ENCODE results near the gene UCHL1.
A peak's percentile ranks its signal among the peaks of the same experiment; 100 is the strongest.
"Not testable (repeated sequence)": the region's sequence is repeated elsewhere in the genome, so short reads cannot be mapped to it uniquely, and the experiment has no call there.

The UCHL1 gene

DNA sequence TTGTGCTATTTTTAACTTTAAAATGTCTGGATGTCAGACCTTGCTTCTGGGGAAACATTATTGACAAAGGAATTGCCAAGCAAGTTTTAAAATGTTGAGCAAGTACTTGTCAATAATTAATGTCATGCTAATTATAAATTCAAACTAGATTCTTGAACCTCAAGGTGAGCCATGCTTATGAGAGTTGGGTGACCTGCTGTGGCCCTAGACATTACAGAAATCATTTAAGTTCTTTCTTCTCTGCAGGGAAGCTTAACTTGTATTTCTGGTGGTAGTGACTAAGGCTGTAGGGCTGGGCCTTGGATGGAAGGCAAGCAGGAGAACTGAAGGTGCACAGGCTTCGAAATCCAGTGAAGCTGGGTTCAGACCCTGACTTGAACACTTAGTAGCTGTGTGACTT lies 14.8 kb upstream of the UCHL1 start:
- DNase-seq, result no peak

DNA sequence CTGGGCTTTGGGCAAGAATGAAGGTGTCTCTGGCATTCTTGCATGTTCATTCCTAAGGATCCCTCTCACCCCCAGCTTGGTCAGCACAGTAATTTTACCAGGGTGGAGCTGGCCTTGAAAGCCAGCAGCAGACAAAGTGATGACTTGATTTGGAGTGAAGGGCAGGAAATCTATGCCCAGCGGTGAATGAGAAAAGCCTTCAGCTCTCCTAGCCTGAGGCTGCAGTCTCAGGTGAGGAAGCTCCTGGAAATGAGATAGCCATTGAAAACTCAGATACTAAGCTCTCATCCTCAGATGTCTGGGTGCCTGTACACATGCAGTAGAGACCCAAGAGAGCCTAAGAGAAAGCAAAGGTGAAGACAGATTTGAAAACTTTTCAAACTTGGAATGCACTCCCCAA lies 10.7 kb upstream of the UCHL1 start:
- DNase-seq, result no peak

DNA sequence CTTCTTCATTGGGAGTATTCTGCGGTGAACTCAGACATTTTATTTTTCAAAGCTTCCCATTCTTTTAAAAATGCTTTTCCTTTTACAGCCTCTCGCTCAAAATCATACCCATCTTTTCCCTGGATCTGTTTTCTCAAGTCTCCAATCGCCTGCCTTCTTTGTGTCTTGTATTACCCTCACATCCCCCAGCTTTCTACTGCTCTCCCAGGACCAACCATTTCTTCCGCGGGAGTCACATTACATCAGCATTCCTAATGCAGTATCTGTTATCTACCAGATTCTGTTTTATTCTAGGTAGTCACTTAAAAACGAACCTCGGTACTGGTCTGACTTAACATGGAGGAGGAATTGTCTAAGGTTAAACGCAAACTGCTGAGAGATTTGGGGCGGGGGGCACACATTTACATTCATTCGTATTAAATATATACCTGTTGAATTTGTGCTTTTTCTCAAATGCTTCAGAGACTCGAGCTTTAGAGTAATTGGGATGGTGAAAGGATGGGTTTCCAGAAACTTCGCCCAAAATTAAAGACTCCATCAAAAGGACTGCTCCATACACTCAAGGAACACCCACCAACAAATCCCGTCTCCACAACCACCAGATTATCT lies 493 bp upstream of the UCHL1 start:
- no peak for DNase-seq

DNA sequence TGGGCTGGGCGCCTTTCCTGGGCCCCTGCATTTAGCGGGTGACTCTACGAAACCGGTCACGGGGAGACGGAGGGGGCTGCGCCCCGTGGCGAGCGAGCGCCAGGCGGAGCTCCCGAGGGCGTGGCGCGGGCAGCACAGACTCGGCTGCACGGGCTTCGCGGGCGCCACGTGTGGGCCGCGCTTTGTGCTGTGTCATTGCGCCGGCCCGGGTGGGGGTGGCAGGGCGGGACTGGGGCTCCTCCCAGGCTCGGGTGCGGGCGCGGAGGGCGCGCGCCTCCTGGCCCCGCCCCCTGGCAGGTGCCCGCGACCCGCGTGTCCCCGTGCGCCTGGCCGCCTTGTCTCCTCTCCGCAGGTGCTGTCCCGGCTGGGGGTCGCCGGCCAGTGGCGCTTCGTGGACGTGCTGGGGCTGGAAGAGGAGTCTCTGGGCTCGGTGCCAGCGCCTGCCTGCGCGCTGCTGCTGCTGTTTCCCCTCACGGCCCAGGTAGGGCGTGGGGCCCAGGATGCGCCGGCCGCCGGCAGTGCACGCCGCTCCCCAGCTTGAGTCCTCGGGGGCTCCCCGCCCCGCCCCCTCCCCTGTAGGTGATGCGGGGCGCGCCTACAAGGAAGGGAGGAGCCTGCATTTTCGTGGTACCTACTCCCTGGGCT lies 651 bp downstream of the UCHL1 start:
- peak in 1 of 2 experiments; percentile 28 for DNase-seq

DNA sequence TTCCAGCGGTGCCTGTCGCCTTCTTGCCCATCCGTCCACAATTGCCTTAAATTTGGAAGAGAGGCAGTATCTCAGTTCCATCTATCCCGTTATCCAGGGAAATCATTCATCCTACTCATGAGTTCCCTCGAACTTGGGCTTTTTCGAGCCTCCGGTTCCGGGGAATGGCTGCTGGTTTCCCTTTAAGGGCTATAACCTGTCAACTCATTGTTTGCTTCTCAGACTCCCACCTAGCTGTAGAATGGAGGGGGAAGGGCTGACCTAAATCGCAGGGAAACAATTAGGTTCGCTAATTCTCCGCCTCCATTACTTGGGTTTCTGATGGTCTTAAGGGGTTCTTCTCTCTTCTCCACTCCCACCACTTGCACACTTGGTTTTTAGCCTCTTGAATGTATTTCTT lies 1.2 kb downstream of the UCHL1 start:
- DNase-seq, result no peak

DNA sequence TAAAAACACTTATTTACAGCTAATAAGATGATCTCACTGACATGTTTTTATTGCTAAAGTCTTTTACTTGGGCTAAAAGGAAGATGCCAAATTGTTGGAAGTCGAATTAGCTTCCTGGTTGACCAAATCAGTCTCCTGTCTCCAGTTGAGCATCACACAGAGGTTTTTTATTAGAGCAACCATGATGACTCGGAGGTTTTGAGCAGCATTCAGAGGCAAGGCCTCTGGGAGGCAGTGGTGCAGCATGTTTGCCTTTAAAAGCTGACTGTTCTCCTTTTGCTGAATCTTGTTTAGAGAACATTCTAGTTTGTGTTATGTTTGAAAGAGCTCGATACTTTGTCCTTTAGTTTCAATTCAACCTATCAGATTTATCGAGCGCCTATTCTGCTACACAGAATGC lies 2.1 kb downstream of the UCHL1 start:
- peak in 1 of 2 experiments; percentile 55 for DNase-seq

DNA sequence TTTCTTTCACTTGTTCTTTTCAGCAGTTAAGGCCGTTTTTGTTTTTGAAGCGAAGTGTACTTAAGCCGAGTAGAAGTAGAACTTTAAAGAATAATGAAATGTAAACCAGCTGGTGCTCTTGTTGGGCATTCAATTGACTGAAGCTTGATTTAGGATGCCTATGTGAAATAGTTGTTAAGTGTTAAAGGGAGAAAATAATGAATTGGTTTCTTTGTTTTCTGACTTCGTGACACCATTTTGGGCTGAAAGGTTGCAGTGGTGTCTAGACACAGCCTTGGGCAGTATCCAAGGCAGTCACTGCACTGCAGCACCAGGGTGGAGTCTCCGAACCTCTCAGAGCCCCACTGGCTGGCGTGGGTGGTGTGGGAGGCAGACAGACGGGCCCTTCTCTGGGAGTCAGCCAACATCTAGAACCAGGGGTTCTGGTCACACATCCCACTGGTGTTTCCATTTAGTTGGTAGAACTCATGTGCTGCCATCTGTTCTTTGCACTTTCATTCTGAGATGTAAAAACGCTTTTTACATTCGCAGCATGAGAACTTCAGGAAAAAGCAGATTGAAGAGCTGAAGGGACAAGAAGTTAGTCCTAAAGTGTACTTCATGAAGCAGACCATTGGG lies 3.5 kb downstream of the UCHL1 start:
- DNase-seq, result no peak

DNA sequence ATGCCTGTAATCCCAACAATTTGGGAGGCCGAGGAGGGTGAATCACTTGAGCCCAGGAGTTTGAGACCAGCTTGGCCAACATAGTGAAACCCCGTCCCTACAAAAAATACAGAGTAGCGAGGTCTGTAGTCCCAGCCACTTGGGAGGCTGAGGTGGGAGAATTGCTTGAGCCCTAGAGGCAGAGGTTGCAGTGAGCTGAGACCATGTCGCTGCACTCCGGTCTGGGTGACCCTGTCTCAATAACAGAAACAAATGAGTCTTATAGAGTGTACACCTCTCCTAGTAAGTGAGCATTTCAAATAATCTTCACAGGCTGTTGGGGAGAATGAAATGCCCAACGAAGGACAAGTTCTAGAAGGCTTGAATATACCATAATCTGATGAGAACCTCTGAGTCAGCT lies 5.5 kb downstream of the UCHL1 start:
- DNase-seq, result no peak

DNA sequence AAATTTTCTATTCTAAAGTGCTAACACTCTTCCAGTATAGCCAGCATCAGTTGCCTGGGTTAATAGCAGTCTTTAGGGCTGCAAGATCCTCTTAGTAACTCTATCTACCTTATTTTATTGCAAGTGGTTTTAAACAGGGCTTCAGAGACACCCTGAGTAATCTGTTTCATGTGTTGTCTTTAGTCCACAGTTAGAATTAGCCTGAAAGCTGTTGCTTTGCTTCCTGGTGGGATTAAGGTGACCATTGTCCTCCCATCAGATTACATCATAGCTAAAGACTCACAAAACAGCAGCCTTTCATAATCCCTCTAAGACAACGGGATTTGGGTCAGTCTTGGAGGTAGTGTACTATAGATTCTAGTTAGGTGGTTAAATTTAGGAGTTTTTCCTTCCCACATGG lies 7.5 kb downstream of the UCHL1 start:
- DNase-seq, result no peak

DNA sequence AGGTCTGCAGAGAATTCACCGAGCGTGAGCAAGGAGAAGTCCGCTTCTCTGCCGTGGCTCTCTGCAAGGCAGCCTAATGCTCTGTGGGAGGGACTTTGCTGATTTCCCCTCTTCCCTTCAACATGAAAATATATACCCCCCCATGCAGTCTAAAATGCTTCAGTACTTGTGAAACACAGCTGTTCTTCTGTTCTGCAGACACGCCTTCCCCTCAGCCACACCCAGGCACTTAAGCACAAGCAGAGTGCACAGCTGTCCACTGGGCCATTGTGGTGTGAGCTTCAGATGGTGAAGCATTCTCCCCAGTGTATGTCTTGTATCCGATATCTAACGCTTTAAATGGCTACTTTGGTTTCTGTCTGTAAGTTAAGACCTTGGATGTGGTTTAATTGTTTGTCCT lies 11.3 kb downstream of the UCHL1 start:
- DNase-seq, result no peak

DNA sequence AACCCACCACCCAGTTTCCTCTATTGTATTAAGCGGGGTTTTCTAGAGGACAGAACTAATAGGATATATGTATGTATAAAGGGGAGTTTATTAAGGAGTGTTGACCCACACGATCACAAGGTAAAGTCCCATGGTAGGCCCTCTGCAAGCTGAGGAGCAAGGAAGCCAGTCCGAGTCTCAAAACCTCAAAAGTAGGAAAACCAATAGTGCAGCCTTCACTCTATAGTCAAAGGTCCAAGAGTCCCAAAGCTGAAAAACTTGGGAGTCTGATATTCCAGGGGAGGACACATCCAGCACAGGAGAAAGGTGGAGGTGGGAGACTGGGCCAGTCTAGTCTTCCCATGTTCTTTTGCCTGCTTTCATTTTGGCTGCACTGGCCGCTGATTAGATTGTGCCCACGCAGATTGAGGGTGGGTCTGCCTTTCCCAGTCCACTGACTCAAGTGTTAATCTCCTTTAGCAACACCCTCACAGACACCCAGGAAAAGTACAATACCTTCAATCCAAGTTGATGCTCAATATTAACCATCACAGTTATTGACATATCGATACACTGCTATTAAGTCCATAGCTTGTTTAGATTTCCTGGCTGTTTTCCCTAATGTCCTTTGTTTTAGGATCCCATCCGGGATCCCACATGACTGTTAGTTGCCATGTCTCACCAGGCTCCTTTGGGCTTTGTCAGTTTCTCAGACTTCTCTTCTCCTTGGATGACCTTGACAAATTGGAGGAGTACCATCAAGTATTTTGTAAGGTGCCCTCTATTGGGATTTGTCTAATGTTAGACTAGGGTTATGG lies 12.2 kb downstream of the UCHL1 start:
- DNase-seq, result no peak

DNA sequence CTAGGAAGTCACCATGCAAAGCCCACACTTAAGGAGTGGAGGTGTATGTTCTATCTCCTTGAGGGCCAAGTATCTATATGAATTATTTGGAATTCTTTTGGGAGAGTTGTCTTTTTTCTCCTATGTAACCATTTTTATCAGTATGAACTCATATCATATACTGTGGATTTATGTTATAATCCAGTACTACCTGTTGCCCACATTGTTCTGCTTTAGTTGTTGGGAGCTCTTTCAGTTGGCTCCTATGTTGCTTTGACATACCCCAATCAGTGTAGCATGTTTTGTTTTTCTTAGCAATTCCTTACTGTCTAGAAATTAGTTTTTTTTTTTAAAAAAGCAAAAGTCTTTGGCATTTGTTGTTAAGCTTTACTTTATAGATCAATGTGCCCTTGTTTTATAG lies 13.0 kb downstream of the UCHL1 start:
- DNase-seq, result no peak

DNA sequence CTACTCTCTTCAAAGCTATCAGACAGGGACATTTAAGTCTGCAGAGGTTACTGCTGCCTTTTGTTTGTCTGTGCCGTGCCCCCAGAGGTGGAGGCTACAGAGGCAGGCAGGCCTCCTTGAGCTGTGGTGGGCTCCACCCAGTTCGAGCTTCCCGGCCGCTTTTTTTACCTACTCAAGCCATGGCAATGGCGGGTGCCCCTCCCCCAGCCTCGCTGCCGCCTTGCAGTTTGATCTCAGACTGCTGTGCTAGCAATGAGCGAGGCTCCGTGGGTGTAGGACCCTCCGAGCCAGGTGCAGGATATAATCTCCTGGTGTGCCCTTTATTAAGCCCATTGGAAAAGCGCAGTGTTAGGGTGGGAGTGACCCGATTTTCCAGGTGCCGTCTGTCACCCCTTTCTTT lies 19.2 kb downstream of the UCHL1 start:
- not testable (repeated sequence) for DNase-seq

DNA sequence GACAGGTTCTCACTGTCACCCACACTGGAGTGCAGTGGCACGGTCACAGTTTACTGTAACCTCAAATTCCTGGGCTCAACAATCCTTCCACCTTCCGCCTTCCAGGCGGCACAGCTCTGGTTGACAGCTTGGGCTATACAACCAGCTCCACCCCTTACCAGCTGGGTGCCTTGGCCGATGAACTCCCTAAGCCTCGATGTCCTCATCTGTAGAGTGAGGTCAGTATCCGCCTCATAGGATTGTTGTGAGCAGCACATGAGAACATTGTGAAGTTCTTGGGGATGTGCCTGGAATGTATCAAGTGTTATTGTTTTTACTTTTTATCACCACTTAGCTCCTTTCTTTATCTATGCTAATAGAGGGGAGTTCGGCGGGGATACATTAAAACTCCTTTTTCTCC lies 23.3 kb downstream of the UCHL1 start:
- no peak for DNase-seq

DNA sequence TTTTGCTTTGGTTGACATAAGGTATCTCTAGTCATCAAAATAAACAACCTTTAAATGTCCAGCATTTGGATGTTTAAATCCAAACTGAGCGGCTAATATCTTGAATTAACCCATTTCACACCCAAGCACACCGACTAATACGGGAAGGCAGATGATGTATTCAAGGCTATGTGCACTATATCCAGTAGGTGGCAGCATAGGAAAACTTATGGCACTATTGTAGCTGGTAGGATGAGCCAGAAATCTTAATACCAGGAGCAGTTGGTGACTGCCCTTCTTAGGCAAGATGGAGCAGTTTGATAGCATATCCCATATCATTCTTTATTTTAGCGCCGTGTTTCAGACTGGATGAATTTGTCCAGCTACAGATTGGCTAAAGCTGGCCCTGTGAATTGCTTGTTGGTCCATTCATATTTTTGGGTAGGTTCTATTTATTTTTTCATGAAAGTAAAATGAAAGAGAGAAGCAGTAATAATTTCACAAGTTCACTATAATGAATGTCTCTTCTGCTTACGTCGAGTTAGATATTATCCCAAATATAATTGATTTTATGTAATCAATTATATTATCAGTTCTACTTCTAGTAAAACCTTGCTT lies 24.4 kb downstream of the UCHL1 start:
- DNase-seq, result peak; percentile 20 to 85

DNA sequence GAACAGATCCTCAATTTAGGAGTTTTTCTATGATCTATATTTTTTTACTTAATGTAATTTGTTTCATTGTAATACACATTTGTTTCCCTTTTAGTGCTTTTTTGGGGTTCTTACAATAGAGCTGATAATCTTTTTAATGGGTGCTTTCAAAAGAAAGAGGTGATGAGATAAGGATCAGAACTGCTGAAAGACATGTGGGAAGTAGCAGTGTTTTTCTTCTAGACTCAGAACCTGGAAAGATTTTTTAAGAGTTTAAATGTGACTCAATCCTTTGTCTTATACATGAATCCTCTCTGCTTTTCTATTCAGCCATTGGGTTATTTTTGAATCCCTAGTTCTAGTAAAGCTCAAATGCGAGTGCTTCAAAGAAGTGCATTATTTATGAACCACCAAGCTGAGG lies 25.6 kb downstream of the UCHL1 start:
- no peak for DNase-seq

DNA sequence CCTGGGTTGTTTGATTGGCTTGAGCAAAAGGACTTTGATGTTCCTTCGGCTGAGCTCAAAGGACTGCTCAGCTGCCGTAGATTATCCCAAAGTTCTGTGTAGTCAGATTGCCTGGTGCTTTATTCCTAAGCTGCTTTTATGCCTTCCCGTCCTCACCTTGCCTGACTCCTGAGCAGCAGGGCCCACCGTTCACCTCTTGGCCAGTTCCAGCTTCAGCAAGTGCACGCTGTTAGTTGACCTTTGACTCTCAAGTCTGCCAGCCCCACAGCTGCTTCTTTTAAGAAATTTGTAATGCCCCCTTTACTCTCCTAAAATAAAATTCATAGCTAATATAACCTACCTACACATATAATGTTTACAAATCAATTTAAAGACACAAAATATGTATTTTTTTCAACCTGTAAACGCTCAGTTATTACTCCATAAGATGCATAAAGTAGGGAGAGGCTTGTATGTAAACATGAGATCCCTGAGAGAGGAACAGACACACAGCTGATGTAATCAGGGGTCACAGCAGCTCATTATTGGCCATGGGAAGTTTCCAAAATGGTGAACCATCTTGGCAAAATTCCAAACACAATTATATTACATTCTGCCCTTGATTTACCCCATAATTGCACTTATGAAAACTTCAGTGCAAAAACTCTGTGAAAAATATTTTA lies 28.6 kb downstream of the UCHL1 start:
- no peak for DNase-seq

DNA sequence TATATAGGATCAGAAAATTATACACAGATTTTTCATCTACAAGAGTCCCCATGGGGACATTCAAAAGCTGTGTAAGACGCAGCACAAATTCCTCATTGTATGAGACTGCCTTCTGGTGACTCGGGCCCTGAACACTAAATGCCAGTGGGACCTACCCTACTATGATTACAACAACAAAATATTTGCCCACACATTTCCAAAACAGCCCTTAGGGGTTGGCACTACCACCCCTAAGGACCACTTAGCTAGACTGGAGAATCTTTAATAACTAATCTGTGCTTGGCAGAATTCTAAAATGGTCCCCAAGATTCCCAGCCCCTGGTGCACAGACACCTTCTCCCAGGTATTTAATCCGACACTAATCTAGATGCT lies 29.1 kb downstream of the UCHL1 start:
- no peak for DNase-seq

DNA sequence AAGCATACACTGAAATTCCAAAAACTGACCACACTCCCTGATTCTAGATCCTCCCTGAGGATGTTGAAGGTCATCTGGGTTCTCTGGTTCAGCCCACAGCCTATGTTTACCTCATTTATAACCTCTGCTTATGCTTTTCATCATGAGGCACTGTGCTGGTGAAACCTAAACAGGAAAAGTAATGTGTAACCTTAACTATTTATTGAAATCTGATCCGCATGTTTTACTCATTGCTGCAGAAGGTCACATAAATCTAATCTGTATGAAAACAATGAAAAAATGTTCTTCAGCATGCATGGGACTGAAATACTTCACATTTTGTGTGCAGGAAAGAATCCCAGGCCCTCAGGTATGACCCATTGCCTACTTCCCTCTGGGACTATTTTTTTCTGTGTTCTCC lies 30.3 kb downstream of the UCHL1 start:
- DNase-seq, result no peak

DNA sequence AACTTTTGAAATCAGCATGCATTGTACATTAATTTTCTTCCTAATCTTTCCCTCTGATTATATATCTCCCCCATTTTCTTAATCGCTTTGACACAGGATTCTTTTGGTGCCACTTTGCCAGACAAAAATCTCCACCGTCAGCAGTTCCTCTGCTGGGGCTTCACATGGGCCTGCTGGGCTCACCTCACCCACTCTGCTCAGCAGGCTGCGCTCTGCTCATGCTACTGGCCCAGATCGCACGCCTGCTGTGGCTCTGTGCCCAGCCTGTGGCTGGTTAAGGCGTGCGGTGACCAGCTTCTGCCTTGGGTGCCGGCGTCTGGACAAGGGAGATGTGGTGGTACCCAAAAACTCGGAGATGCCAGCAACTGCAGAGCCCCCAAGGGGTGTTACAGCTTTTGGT lies 31.1 kb downstream of the UCHL1 start:
- DNase-seq, result no peak

DNA sequence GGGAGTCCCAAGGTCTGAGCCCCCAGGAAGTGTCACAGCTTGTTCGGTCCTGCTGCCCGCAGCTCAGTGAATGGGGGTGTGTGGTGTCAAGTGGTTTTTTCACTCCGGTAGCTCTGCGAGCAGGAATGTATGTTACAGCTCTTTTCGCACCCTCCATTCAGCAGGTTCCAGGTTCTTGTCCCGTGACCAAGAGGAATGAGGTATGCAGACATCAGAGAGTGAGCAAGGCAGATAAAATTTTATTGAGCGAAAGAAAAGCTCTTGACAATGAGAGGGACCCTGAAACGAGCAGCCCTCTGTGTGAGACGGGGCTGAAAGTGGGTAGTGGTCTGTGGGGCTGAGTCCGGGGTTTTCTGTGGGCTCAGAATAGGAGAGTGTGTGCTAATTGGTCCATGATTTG lies 31.5 kb downstream of the UCHL1 start:
- DNase-seq, result no peak

DNA sequence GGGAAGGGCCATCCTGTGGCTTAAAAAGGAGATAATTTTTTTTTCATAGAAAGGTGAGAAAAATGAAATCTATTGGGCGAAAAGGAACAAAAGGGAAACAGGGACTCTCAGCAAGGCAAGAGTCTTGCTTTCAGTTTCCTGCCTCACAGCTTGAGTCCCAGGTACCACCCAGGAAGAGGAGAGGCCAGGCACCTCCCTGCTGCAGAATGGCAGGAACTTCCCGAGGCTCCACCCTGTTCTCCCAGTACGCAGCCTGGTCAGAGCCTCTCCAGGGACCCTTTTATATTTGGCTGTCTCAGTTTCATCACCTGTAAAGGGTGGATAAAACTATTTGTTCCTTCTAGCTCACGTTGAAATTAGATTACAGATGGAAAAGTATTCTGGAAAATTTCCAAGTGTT lies 33.8 kb downstream of the UCHL1 start:
- no peak for DNase-seq

DNA sequence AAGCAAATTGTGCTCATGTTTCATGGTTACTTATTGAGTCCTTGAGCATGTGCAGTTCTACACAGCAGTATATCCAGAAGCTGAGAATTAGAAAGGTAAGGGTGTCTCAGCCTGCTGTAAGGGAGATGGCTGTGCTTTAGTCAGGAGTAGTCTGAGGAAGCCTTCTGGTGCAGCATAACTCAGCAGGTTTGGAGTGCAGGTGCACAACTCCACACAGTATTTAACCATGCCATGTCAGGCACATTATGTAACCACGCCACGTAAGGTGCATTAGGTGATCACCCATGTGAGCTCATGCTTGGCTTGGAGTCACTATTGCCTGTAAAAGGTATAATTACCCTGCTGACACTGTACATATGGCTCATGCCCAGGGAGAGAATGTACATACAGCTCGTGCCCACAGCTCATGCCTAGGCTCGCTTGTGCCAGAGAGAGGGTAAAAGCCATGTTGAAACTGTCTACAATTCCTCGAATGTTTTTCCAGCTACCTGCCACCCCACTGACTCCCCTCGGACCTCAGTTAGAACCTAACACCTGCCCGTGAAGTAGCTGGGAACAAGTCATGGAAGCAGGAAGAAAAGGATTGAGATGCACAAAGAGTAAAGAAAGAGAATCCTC lies 37.8 kb downstream of the UCHL1 start:
- peak in 1 of 2 experiments; percentile 9 for DNase-seq

Measured in SW 1271 (cell line).